HG03095 (cell line): ENCODE results near the gene ALOX5AP.
"Not testable (repeated sequence)": the region's sequence is repeated elsewhere in the genome, so short reads cannot be mapped to it uniquely, and the experiment has no call there.

Experiments
- ATAC-seq: cut with Tn5 transposase; IDR thresholded peaks from one replicate; pipeline ENCODE4 v1.9.1; 2021; ENCODE audit warnings: moderate library complexity; ENCODE audit not compliant: unreplicated experiment

Gene ALOX5AP

GRCh38 chr13:30737511-30738337 lies 2.4 kb downstream of the ALOX5AP start:
- no peak for ATAC-seq

DNA sequence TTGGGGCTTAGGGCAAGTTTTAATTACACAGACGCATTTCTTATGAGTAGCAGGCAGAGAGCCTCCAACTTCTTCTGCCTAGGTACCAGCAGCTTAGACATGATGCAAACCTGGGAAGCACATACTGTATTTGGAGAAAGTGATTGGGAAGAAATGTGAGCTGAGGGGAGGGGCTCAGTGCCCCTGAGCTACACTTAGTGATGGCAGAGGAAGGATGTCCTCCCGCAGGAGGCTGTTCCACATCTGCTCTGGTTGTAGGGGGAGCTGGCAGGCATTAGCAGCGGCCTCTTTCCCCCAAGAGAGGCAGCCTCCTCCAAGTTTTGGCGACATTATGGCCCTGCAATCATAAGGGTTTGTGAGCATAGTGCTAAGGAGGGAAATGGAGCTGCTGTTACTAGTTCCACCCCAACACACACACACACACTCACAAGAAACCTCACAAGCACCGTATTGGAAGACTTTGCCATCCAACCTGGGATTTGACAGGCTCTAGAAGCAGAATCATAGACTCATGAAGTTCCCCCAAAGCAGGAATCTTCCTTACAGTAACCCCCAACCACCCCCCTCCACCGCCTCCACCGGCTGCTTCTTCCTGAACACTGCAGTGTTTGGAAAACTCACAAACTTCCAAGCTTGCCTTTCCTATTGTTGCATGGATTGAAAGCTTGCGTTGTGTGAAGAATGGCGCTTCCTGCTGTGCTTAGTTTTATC lies 3.3 kb downstream of the ALOX5AP start:
- no peak for ATAC-seq

GRCh38 chr13:30739237-30739528 lies 3.8 kb downstream of the ALOX5AP start:
- no peak for ATAC-seq

DNA sequence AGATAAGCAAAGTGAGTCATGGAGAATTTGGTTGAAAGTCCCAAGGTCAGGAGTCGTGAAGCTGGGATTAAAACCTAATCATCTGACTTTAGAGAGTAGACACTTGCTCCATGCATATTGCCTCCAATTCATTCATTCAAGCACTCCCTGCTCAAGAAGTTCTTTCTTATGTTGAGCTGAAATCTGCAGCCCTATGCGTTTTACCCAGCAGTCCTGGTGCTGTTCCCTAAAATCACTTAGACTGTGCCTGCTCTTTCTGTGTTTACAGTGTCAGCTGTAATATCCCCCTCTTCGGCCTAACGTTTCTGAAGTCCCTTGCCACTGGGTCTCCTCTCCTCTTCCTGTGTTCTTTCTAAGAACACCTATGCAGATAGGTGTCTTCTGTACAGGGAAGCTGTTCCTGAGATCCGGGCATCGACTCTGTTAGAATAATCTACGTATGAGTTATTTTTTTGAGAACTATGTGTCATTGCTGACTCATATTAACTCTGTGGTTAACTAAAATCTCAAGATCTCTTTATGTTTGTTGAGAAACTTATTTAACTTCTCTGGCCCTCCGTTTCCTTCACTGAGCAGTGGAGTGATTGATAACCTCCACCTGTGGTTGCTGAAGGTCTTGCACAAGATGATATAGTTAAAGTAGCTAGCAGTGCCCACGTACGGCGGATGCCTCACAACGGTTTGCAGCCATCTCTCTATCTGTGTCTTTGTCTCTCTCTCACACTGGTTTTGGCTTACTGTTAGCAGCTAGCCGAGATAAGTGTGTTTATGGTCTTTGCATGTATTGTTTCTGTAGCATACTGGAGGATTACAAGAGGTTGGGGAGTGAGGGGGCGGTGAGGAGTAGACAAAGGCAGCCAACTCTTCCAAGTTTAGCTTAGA lies 4.7 kb downstream of the ALOX5AP start:
- peak; percentile 29 for ATAC-seq

- no peak for ATAC-seq
Observed at GRCh38 chr13:30742901-30743300, 7.6 kb downstream of the ALOX5AP start.

DNA sequence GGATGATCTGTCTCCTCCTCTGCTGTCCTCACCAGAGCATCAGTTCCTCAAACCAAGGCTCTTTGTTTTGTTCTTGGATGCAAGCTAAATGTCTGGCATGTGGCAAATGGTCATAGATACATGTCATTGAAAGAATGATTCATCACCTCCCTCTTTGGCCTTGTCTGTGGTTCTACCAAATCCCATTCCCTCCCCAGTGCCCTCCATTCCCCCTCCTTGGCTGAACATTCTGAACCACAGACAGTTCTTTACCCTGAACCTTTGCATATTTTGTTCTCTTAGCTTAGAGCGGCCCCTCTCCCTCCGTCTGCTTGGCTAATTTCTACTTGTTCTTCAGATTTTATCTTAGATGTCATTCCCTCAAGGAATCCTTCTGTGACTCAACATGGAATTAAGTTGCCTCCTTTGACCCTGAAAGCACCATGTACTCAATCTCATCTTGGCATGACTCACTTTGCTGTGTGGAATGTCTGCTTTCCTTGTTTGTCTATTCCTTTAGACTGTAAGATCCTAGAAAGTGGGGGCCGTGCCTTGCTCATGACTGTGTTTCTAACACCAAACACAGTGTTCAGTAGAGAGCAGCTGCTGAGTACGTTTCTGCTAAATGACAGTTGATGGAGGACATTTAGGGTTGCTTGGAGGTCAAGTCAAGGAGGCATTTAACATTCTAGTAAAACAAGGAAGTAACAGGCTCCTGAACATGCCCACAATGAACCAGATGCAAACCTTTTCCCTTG lies 8.1 kb downstream of the ALOX5AP start:
- no peak for ATAC-seq

DNA sequence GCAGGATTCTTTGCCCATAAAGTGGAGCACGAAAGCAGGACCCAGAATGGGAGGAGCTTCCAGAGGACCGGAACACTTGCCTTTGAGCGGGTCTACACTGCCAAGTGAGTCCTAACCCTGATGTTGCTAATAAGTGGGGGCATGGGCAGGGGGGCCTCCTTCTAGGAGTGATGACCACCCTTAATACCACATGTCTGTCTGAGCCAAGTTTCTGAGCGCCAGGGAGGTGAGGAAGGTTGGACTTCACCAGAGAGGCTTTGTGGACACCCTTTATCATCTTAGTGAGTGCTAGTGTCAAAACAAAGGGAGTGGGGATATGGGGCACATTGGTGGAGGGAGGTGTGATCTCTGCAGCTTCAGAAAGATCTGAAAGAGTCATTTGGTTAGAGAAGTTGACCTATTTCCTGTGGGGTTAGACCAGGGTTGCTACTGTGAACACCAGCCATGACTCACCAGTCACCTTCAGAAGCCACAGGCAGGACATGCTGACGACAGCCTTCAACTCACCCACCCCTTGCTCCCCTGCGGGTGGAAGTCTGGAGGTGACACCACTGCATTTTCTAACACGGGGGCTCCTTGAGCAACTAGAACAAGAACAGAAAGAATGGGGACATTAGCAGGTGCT lies 8.8 kb downstream of the ALOX5AP start:
- peak; percentile 96 for ATAC-seq

DNA sequence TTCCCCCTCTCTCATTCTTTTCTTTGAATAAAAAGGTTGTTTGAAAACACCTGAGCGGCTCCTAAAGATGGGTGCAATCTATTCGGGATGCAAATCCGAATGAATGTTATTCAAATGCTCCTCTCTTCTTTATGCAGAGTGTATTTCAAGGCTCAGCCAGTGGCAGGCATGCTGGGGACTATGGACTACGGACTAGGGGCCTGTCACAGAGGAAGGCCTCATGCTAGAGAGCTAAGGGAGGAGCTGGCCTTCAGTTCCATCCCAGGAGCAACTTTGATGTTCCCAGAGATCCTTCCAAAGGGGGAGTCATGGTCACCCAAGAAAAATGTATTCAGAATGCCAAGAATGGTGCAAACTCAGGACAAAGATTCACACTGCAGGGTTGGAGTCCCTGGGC lies 9.3 kb downstream of the ALOX5AP start:
- no peak for ATAC-seq

DNA sequence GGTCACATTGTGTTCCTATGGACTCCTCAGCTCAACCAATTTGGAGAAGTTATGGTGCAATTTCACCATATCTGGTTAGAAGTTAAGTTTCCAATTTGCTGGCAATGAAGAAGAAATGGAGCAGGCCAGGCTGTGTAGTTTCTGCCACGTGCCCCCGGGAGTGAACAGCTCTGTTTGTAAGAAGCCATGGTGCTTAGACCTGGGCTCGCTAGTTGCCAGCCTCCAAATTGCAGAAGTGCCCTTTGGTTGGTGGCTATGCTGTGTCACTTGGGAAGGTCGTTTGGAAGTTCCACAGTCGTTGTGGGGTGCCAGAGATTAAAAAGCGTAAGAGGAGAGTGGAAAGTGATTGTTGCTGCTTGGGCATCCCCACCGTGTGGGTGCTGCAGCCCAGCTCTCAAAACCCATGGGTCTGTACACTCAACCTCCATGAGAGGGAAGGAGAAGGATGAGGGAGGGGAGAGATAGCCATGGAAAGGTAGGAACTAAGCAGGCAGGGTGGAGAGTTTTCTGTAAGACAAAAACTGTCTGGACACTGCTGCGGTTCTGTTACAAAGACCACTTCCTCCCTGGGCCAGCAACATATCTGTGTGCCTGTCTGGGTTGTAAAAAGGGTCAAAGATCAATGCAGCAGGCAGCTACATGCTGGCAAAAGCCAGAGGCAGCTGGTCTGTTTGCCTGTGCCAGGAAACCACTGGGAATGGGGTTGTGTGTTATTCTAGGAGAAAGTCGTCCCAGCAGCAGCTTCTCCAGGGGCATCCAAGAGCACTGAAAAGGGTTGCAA lies 10.8 kb downstream of the ALOX5AP start:
- ATAC-seq: no peak

GRCh38 chr13:30746791-30747190 lies 11.4 kb downstream of the ALOX5AP start:
- no peak for ATAC-seq

- not testable (repeated sequence) for ATAC-seq
Observed at GRCh38 chr13:30747845-30748244, 12.5 kb downstream of the ALOX5AP start.

GRCh38 chr13:30748717-30749116 lies 13.4 kb downstream of the ALOX5AP start:
- no peak for ATAC-seq

DNA sequence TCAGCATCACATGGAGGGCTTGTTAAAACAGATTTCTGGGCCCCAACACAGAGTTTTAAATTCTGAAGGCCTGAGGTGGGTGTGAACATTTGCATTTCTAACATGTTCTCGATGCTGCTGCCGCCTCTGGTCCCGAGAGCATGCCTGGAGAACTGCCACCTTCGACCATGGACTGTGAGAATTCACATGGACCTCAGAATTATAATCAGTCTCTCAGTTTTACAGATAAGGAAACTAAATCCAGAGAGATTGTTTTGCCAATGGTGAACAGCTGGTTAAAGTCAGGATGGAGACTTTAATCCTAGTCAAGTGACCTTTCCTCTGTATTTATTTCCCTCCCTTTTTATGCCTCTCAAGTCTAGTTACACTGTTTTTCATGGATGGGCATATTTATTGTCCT lies 14.7 kb downstream of the ALOX5AP start:
- no peak for ATAC-seq

DNA sequence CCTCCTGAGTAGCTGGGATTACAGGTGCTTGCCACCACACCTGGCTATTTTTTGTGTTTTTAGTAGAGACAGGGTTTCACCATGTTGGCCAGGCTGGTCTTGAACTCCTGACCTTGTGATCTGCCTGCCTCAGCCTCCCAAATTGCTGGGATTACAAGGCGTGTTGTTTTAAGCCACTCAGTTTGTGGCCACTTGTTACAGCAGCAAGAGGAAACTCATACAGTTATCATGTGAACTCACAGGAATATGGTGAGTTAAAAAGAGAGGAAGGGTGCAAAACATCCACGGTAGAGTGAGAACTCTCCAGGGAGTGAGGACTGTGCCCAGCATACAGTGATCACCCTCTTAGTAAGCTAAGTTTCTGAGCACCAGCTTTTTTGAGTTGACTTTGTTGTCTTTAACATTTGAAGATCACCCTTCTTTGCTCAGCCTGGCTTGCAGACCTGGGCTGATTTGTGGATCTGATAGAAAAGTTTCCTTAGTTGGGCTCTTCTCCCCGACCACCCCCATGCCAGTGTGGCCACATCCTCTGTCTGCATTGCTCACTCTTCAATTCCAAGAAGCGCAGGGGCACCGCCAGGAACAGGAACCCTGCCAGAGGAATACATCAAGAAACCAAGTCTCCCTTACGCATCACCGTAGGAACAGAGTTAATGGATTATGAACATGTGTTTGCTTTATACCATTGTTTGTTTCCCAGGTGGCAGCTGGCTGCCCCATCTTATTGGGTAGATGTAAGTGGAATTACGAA lies 16.0 kb downstream of the ALOX5AP start:
- no peak for ATAC-seq

GRCh38 chr13:30752201-30752797 lies 17.0 kb downstream of the ALOX5AP start:
- no peak for ATAC-seq

- no peak for ATAC-seq
Observed at GRCh38 chr13:30753030-30753616, 17.8 kb downstream of the ALOX5AP start.

DNA sequence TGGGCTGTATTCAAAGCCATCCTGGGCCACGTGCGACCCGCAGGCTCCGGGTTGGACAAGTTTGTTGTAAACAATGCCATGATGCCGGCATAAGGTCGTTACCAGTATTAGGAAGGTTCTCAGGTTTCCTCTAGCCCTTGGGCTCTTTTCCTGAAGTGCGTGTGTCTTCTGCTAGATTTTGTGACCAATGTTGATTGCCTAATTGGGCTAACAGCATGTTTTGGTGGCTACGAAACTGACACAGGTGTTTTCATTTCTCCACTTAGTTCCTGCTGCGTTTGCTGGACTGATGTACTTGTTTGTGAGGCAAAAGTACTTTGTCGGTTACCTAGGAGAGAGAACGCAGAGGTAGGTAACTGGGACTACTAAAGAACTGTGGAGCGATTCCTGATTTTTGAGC lies 20.3 kb downstream of the ALOX5AP start:
- no peak for ATAC-seq

- ATAC-seq: no peak
Observed at GRCh38 chr13:30757026-30757742, 21.8 kb downstream of the ALOX5AP start.
